HepG2 (cell line): ENCODE data around the gene CLDND2. TPM values are rescaled to one million over a fixed set of nuclear protein-coding genes. Genes with fewer than 3 reads are reported as not detected.
A peak's percentile ranks its signal among the peaks of the same experiment; 100 is the strongest.

Source experiments
- ERF ChIP-seq: IDR thresholded peaks from 2 replicates; pipeline ENCODE4 v1.6.1; 2018; ENCODE audit warnings: missing biosample characterization, missing genetic modification reagents
- FOXA3 ChIP-seq: IDR thresholded peaks from 2 replicates; pipeline ENCODE4 v1.6.1; 2016; ENCODE audit warnings: missing genetic modification reagents, missing compliant biosample characterization
- FOXJ3 ChIP-seq: sonication (generic); formaldehyde crosslinking; IDR thresholded peaks from 2 replicates; pipeline ENCODE4 v1.4.0; 2020; ENCODE audit warnings: missing genetic modification reagents, mild to moderate bottlenecking, borderline replicate concordance
- GATAD1 ChIP-seq: IDR thresholded peaks from 2 replicates; pipeline ENCODE4 v1.6.1; 2016; ENCODE audit warnings: missing genetic modification reagents, missing compliant biosample characterization
- GZF1 ChIP-seq: sonication (generic); formaldehyde crosslinking; IDR thresholded peaks from 2 replicates; pipeline ENCODE4 v1.5.1; 2020; ENCODE audit warnings: mild to moderate bottlenecking, missing genetic modification reagents
- HMG20B ChIP-seq: conservative IDR thresholded peaks from 2 replicates; pipeline ENCODE4 v1.6.1; 2016; ENCODE audit warnings: missing genetic modification reagents, missing compliant biosample characterization
- ISL2 ChIP-seq: sonication (generic); formaldehyde crosslinking; IDR thresholded peaks from 2 replicates; pipeline ENCODE4 v1.5.0; 2020; ENCODE audit warnings: missing genetic modification reagents
- KLF9 ChIP-seq: IDR thresholded peaks from 2 replicates; pipeline ENCODE4 v1.6.1; 2016; ENCODE audit warnings: low read depth
- NFE2L2 ChIP-seq: fragments of 150-350 bp; IDR thresholded peaks from 2 replicates; pipeline ENCODE4 v1.6.1; 2014; ENCODE audit warnings: low read length
- NFRKB ChIP-seq: fragments of 450-650 bp; IDR thresholded peaks from 2 replicates; pipeline ENCODE4 v1.6.1; 2017
- NR1H2 ChIP-seq: sonication (generic); formaldehyde crosslinking; IDR thresholded peaks from 2 replicates; pipeline ENCODE4 v1.8.1; 2022; ENCODE audit warnings: low read depth, missing genetic modification reagents, borderline replicate concordance
- NRL ChIP-seq: sonication (generic); formaldehyde crosslinking; IDR thresholded peaks from 2 replicates; pipeline ENCODE4 v1.5.0; 2020; ENCODE audit warnings: missing genetic modification reagents, mild to moderate bottlenecking, moderate library complexity, borderline replicate concordance
- PHF8 ChIP-seq: sonication (generic); formaldehyde crosslinking; IDR thresholded peaks from 2 replicates; pipeline ENCODE4 v1.5.0; 2020; ENCODE audit warnings: missing genetic modification reagents
- POLR2A ChIP-seq, 2 experiments: IDR thresholded peaks; 2 replicates each; pipeline ENCODE4 v1.6.1; 2011; ENCODE audit warnings: low read depth in 2 of 2, low read length in 2 of 2, mild to moderate bottlenecking in 1 of 2, moderate library complexity in 1 of 2; ENCODE audit not compliant: insufficient read depth in 1 of 2
- SAFB2 ChIP-seq: sonication (generic); formaldehyde crosslinking; IDR thresholded peaks from 2 replicates; pipeline ENCODE4 v1.5.1; 2020; ENCODE audit warnings: missing genetic modification reagents, low read depth, mild to moderate bottlenecking, borderline replicate concordance
- ZFAT ChIP-seq: sonication (generic); formaldehyde crosslinking; conservative IDR thresholded peaks from 2 replicates; pipeline ENCODE4 v1.8.1; 2023; ENCODE audit warnings: missing genetic modification reagents, inconsistent platforms
- ZFX ChIP-seq: sonication (generic); formaldehyde crosslinking; IDR thresholded peaks from 2 replicates; pipeline ENCODE4 v1.4.0; 2020; ENCODE audit warnings: mild to moderate bottlenecking, low read depth, missing genetic modification reagents, moderate library complexity
- ZNF281 ChIP-seq: sonication (generic); formaldehyde crosslinking; IDR thresholded peaks from 2 replicates; pipeline ENCODE4 v1.4.0; 2020; ENCODE audit warnings: missing genetic modification reagents, borderline replicate concordance
- ZNF292 ChIP-seq: sonication (generic); formaldehyde crosslinking; IDR thresholded peaks from 2 replicates; pipeline ENCODE4 v1.8.1; 2022; ENCODE audit warnings: mild to moderate bottlenecking, low read depth, missing genetic modification reagents, borderline replicate concordance
- ZNF343 ChIP-seq: sonication (generic); formaldehyde crosslinking; IDR thresholded peaks from 2 replicates; pipeline ENCODE4 v1.4.0; 2020; ENCODE audit warnings: mild to moderate bottlenecking, missing genetic modification reagents
- ZNF75D ChIP-seq: sonication (generic); formaldehyde crosslinking; IDR thresholded peaks from 2 replicates; pipeline ENCODE4 v1.8.1; 2023; ENCODE audit warnings: missing genetic modification reagents, mild to moderate bottlenecking, borderline replicate concordance
- ZNF83 ChIP-seq: sonication (generic); formaldehyde crosslinking; IDR thresholded peaks from 2 replicates; pipeline ENCODE4 v1.4.0; 2020; ENCODE audit warnings: missing genetic modification reagents, mild to moderate bottlenecking, borderline replicate concordance
- polyA plus RNA-seq, 8 experiments: library from polyadenylated mRNA; depleted of rRNA in 3 of 8; stranded (reverse) in 7 of 8; unstranded in 1 of 8; fragments of >200 nt; fragmentation: Illumina TruSeq in 4 of 8; extraction: Trizol in 4 of 8; gene quantifications; 2 replicates each; pipeline versions ENCODE4 v1.2.1 to v1.2.3, GENCODE V29; 2011 to 2016; ENCODE audit warnings: low read depth in 4 of 8, missing spikeins in 1 of 8, mixed read lengths in 1 of 8; ENCODE audit not compliant: insufficient read depth in 1 of 8
- total RNA-seq, 5 experiments: library from RNA; depleted of rRNA; stranded (reverse); fragments of >200 nt; fragmentation: Illumina TruSeq; extraction: Trizol; gene quantifications; 2 replicates each; pipeline ENCODE4 v1.2.3, GENCODE V29; 2016; ENCODE audit warnings: low read depth in 1 of 5
- TF ChIP-seq, protein P1 (sequence below): sonication (generic); formaldehyde crosslinking; IDR thresholded peaks from 2 replicates; pipeline ENCODE4 v1.4.0; 2020; ENCODE audit warnings: mild to moderate bottlenecking, missing genetic modification reagents
- TF ChIP-seq, protein P2 (sequence below): sonication (generic); formaldehyde crosslinking; IDR thresholded peaks from 2 replicates; pipeline ENCODE4 v1.5.0; 2020; ENCODE audit warnings: missing genetic modification reagents
- TF ChIP-seq, protein P3 (sequence below): sonication (generic); formaldehyde crosslinking; IDR thresholded peaks from 2 replicates; pipeline ENCODE4 v1.5.0; 2020; ENCODE audit warnings: mild to moderate bottlenecking, missing genetic modification reagents, borderline replicate concordance
- TF ChIP-seq, protein P4 (sequence below): sonication (generic); formaldehyde crosslinking; IDR thresholded peaks from 2 replicates; pipeline ENCODE4 v1.4.0; 2020; ENCODE audit warnings: missing genetic modification reagents
- TF ChIP-seq, protein P5 (sequence below): IDR thresholded peaks from 2 replicates; pipeline ENCODE4 v1.6.1; 2016; ENCODE audit warnings: missing genetic modification reagents, missing compliant biosample characterization

CLDND2 gene
- total and polyA plus RNA-seq, 2 of the 13 experiments (the other 11 are each of a cell fraction or from before 2014, with no cell fraction given) = 0.84 to 1.8 TPM

DNA sequence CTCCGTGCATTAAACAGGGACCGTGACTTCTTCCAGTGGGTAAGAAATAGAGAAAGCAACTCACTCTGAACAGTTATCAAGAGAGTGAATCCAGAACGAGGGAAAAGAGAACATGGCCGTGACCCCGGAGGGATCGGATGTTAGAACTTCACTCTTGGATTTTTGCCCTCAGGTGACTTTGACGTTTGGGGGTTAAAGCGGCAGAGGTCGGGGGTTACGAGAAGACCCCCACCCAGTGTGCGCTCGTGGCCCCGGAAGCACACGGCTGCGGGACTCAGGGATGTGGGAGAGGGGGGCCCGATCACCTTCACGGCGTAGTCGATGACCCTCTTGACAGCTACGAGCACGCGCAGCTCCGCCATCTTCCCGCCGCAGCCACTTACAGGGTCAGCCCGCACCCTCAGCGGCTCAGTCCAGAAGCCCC lies 2.8 kb downstream of the CLDND2 start, which contains the start of gene ETFB (continued):
- TF ChIP-seq NFE2L2 (no peak), ZNF281 (CRISPR knock-in tag) (no peak), ERF (CRISPR knock-in tag) (no peak), ZNF292 (CRISPR knock-in tag) (no peak), KLF9 (no peak), HMG20B (CRISPR knock-in tag) (no peak), GATAD1 (CRISPR knock-in tag) (no peak), ZNF343 (CRISPR knock-in tag) (no peak), PHF8 (CRISPR knock-in tag) (no peak), POLR2A (IDR thresholded peaks at IDR 0.05; ENCODE audit: insufficient read depth in 1 of 2, low read depth in 2 of 2, low read length in 2 of 2) (peak in 1 of 2 experiments; percentile 85; a peak in 1 of 4 replicates), NFRKB (no peak), FOXA3 (CRISPR knock-in tag) (no peak), ZFAT (no peak), NR1H2 (CRISPR knock-in tag) (no peak), ISL2 (no peak), ZNF75D (CRISPR knock-in tag) (no peak), SAFB2 (CRISPR knock-in tag) (no peak), NRL (CRISPR knock-in tag) (no peak), ZFX (no peak), GZF1 (CRISPR knock-in tag) (no peak), ZNF83 (no peak), FOXJ3 (CRISPR knock-in tag) (no peak; the same call in 1 of the 2 replicates)
- TF ChIP-seq, protein P1, sequence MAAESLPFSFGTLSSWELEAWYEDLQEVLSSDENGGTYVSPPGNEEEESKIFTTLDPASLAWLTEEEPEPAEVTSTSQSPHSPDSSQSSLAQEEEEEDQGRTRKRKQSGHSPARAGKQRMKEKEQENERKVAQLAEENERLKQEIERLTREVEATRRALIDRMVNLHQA = no peak
- TF ChIP-seq, protein P2, sequence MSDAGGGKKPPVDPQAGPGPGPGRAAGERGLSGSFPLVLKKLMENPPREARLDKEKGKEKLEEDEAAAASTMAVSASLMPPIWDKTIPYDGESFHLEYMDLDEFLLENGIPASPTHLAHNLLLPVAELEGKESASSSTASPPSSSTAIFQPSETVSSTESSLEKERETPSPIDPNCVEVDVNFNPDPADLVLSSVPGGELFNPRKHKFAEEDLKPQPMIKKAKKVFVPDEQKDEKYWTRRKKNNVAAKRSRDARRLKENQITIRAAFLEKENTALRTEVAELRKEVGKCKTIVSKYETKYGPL (CRISPR knock-in tag) = 0 out of 2 replicates have a peak, but pooled peaks have one; percentile 30
- TF ChIP-seq, protein P3, sequence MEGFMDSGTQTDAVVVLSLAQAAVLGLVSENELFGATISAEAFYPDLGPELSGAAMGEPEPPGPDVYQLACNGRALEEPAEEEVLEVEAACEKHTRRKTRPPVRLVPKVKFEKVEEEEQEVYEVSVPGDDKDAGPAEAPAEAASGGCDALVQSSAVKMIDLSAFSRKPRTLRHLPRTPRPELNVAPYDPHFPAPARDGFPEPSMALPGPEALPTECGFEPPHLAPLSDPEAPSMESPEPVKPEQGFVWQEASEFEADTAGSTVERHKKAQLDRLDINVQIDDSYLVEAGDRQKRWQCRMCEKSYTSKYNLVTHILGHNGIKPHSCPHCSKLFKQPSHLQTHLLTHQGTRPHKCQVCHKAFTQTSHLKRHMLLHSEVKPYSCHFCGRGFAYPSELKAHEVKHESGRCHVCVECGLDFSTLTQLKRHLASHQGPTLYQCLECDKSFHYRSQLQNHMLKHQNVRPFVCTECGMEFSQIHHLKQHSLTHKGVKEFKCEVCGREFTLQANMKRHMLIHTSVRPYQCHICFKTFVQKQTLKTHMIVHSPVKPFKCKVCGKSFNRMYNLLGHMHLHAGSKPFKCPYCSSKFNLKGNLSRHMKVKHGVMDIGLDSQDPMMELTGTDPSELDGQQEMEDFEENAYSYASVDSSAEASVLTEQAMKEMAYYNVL (CRISPR knock-in tag) = no peak
- TF ChIP-seq, protein P4, sequence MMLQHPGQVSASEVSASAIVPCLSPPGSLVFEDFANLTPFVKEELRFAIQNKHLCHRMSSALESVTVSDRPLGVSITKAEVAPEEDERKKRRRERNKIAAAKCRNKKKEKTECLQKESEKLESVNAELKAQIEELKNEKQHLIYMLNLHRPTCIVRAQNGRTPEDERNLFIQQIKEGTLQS (CRISPR knock-in tag) = no peak
- TF ChIP-seq, protein P5, sequence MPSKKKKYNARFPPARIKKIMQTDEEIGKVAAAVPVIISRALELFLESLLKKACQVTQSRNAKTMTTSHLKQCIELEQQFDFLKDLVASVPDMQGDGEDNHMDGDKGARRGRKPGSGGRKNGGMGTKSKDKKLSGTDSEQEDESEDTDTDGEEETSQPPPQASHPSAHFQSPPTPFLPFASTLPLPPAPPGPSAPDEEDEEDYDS (CRISPR knock-in tag) = no peak
